ENCODE results near the gene TMEM205.
"Not testable (repeated sequence)": the region's sequence is repeated elsewhere in the genome, so short reads cannot be mapped to it uniquely, and the experiment has no call there.

- not testable (repeated sequence) for TF ChIP-seq CTCF (conservative IDR thresholded peaks at IDR 0.05; ENCODE audit: low read depth, low read length); EZH2 (IDR thresholded peaks at IDR 0.05; ENCODE audit: low read length, unreplicated experiment); EZH2phosphoT487 (IDR thresholded peaks at IDR 0.05; ENCODE audit: borderline replicate concordance, low read length)
Observed at GRCh38 chr19:11333838-11334237, 12.2 kb downstream of the TMEM205 start.
